Activated T-helper 9 cell treated with anti-CD3 and anti-CD28 coated beads, Interleukin-2, amount 50 U/mL, for 16 hours (primary cell): ENCODE measurements around the gene HNRNPUL2.

Experiments used
- DNase-seq: peaks from one replicate; pipeline ENCODE4 v3.0.0-alpha.2; 2020; ENCODE audit warnings: low read depth

Gene HNRNPUL2

GRCh38 chr11:62726915-62727164 is 417 bp downstream of the HNRNPUL2 start:
- no peak for DNase-seq

DNA sequence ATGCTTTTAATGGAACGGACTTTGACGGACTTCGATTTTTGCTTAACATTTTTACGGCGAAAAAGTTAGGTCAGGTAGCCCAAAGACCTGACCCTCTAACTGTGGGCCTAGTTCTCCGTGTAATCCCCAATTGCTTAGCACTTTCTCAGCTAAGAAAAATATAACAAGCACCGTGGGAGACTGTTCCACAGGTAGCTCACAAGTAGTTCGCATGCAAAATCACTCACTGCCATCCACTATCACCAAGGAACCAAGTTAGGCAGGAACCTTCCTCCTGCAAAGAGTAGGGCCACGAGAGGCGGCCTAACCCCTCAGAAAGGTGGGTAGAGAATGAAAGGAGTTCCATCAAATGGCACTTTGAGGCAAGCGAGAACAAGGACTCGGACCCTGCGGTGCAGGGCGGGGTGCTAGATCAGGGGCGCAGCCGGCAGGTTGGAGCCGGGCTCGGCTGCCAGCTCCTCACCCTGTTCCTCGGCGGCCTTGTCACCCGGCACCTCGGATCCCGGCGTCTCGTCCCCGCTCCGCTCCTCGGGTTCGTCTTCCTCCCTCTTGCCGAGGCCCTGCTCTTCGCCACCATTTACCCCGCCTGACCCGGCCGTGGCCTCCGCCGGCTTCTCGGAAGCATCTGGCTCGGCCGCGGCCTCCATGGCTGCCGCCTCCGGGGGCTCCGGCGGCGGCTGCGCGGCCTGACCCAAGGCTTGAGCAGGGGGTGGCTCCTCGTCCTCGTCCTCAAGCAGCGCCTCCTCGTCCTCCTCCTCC is 922 bp downstream of the HNRNPUL2 start:
- no peak for DNase-seq

GRCh38 chr11:62725646-62726045 is 1.6 kb downstream of the HNRNPUL2 start:
- no peak for DNase-seq

DNA sequence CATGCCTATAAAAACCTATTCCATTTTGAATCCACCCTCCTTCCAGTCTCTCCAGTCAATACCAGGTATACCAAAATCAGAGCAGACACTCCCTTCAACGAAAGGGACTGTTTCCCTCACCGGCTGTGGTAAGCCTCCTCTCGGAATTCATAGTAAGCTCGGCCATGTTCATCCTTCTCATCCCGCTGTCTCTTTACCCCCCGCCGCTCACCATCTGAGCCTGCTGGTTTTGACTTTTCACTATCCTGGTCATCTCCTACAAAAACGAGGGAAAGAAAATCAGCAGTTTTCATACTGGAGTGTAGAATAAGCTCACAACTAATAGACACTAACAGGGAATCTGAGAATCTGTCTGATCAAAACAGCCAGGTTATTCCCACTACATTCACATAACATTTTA is 3.1 kb downstream of the HNRNPUL2 start:
- no peak for DNase-seq

DNA sequence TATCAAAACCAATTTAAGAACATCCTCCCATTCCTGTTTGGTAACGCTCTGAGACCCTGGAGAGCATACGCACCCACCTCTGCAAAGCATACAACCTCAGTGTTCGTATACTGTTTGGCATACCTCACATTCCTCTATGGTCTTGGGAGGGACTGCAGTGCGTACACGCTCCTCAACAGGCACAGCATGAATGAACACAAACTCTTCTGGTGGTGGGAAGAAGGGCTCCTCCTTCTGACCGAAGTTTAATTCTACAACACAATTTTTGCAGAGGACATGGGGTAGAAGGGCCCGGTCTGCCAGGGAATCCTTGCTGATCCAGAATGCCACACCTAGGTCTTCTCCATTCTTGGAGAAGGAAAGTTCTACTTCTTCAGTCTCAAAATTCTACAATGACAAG is 5.3 kb downstream of the HNRNPUL2 start:
- DNase-seq: no peak

DNA sequence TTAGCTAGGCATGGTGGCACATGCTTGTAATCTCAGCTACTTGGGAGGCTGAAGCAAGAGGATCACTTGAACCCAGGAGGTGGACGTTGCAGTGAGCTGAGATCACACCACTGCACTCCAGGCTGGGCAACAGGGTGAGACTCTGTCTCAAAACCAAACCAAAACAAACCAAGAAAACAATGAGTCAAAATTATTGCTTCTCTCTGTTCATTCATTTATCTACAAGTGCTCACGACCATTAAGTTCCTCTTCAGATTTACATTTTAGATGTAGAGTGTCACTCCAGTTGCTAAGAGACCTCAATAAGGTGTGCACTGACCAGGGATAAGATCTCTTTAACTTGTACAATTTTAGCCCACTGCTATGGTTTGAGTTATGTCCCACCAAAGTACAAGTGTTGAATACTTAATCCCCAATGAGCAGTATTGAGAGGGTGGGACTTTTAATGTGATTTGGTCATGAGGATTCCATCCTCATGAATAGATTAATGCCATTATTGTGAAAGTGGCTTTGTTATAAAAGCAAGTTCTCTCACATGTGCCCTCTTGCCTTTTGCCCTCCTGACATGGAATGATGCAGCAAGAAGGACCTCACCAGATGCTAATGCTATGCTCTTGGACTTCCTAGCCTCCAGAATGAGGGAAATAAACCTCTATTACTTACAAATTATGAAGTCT is 7.8 kb downstream of the HNRNPUL2 start:
- DNase-seq: no peak

GRCh38 chr11:62716816-62717215 is 10.4 kb downstream of the HNRNPUL2 start:
- no peak for DNase-seq

DNA sequence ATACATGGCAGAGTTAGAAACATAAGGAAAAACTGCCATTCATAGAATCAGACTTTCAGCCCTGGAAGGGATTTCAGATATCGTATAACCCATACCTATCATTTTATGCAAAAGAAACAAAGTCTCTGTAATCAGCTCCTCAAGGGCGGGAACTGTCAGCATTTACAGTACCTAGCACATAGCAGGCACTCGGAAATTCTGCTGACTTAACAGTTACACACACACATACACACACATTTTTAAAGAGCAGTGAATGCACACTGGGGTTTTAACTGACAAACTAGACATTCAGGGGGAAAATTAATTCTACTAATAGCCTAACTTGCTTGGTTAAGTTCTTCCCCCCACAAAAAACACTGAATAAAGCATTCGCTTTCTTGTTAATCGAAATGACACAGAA is 11.1 kb downstream of the HNRNPUL2 start:
- DNase-seq: no peak

- DNase-seq: no peak
These were observed 11.8 kb downstream of the HNRNPUL2 start for GRCh38 chr11:62715150-62716130.

- no peak for DNase-seq
These were observed 13.9 kb downstream of the HNRNPUL2 start for GRCh38 chr11:62713343-62713742.

DNA sequence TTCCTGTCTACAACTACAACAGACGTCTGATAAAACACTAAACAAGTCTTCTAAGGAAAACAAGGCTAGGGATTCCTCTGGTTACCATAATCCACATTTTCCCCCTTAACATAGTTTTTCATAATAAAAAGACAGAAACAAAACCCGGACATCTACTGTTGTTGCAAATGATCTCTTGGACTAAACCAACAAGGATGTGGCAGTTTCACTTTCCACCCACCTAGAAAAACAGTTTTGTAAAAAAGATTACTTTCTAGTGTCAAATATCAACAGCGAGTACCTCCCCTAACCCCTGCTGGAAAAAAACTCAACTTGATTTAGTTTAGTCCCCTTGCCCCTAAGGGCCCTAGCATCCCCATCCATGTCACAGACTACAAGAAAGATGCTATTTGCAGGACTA is 14.4 kb downstream of the HNRNPUL2 start:
- no peak for DNase-seq

DNA sequence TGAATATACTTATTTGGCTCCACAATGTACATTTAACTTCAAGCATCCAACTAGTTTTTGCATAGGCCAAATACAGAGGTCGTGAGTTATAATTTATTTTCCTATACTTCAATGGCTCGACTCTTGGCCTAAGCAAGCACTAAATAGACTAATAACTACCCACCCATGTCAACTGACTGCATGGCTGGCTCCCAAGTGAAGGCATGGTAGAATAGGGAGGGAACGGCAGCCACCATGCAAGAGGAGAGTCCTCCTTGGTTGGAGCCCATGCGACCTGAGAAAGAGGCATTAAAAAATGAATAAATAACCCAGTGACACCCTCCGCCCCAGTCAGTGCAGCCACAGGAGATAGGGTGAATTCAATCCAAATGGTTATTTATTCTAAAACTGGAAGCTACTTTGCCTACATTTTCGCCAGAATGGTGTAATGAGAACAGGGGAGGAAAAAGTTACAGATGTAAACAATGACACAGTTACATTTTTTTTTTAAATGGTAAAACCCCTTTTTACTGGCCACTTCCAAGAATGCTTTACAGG is 14.9 kb downstream of the HNRNPUL2 start:
- DNase-seq: no peak

DNA sequence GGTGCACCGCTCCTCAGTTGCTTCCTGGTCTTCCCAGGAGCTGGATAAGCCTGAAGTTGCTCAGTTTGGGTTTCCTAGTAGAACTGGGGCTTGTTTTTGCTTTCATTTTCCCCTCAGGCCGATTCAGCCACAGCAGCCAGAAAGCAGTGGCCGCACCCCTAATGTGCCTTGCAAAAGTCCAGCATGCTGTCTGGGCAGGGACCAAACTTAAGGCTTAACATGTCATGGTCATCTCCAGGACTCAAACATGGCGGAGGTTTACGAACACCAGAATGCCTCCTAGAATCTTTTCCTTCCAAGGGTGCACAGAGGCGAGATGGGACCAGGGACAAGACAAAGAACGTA is 17.3 kb downstream of the HNRNPUL2 start:
- no peak for DNase-seq

- DNase-seq: peak; percentile 90
These were observed 17.8 kb downstream of the HNRNPUL2 start for GRCh38 chr11:62709247-62710000.

GRCh38 chr11:62708793-62709192 is 18.5 kb downstream of the HNRNPUL2 start:
- DNase-seq: no peak

DNA sequence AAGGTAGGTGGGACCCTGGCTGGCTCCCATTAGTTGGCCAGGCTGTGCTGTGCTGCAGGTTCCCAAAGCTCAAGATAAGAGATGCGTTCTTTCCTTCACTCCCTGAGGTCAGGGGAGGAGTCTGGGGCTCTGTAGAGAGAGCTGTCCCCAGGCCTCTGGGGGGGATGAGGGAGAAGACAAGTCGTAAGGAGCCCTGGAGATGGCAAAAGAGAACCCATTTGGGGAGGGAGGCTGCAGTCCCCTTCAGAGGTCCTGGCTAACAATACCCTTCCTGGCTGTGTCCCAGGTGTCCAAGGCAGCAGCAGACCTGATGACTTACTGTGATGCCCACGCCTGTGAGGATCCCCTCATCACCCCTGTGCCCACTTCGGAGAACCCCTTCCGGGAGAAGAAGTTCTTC is 18.9 kb downstream of the HNRNPUL2 start:
- no peak for DNase-seq

DNA sequence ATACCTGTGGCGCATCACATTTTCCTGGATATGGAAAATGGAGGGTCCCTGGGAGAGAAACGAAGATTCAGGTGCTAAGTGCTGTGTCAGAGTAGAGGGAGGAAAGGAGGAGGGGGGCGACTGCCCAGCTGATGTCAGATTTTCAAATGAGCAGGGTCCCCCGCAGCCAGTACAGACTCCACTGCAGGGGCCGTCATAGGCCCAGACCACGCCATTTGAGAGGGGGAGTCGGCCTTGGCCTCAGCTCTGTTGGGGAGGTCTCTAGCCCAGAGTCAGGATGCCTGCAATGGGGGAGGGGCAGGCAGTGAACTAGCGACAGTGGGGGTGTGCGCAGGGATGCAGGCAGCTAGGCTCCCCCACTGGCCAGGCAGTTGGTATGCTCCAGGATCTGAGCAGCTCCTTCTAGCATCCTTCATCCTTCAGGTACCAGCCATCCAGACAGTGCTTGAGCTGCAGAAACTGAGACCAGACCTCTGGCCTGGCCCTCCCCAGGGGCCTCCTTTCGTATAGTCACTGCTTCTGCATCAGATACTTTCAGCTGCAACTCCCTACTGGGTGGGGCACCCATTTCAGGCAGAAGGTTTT is 19.9 kb downstream of the HNRNPUL2 start, which contains the start of the genes BSCL2 and GNG3:
Gene BSCL2 (minus strand): TSS at position 148 of the 585 bp plus-strand sequence. CDS start 229 bp downstream, outside the sequence.
Gene GNG3 (plus strand): TSS at position 400 of the 585 bp plus-strand sequence. CDS start 620 bp downstream, outside the sequence.
- no peak for DNase-seq

GRCh38 chr11:62706850-62707247 is 20.4 kb downstream of the HNRNPUL2 start:
- no peak for DNase-seq

DNA sequence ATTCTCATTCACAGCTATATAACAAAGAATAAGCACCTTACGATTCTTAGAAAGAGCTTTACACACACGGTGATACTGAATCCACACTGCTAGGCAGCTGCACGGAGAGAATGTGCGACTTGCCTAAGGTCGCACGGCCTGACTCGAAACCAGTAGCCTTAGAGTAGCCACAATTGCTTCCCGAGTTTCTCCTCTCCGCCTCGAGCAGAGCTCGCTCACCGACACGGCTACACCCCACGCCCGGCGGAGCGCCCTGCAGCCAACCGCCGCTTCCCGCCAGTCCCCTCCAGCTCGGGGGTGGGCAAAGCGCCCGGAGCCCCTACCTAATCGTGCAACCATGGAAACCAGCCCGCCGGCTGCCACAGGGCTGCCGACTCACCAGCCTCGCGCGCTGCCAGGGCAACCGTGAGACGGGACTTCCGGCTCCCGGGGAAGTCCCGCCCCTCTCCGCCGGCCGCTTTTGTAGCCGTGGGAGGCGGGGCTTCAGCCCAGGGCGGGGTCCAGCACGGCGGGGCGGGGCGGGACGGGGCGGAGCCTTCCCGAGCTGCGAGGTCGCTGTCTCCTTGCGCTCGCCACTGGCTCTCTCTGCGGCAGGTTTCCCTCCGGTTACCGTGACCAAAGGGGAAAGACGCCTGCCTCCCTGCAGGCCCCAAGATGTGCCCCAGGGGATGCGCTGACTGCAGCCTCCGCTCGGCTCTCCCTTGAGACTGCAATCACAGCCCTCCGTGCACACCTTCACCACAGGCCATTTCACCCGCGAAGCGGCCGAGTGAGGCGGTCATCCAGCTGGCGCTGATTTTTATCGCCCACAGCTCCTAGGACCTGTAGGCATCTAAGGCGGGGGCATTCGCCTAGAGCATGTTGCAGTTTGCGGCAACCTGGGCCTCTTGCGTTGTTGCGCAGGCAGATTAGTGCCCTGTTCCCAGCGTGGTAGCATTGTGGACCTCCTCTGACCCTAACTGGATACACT is 21.1 kb downstream of the HNRNPUL2 start:
- DNase-seq: peak; percentile 91

GRCh38 chr11:62705413-62705812 is 21.8 kb downstream of the HNRNPUL2 start:
- no peak for DNase-seq
